ENCODE data around the gene UNC5B.

UNC5B gene

DNA sequence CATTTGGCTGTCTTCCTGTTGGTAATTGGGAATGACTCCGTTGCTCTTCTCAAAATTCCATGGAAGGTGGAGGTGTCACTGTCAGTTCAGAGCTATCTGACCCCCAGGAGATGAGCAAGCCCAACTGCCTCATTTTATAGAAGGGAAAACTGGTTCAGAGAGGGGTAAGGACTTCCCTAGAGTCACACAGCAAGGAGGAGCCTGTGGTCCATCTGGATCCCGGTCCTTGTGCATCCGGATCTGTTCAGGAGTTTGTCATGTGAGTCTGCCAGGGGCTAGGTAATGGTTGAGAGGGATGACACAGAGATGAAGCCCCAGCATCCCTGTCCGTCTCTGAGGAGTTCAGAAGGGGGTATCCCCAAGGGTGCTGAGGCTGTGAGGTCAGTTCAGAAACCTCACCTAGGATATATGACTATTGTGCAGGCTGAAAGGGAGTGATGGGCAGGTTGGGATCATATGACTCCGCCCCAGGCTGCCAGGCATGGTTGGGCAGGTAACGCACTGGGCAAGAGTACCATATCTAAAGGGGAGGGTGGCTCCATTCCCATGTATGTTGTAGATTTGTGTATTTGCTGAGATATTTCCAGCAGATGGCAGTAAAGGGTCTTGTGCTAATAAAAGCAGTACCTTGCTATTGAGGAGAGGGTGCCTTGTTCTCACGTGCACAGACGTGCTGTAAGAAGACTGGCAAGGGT is 90.7 kb downstream of the UNC5B start:
- no peak for DNase-seq

DNA sequence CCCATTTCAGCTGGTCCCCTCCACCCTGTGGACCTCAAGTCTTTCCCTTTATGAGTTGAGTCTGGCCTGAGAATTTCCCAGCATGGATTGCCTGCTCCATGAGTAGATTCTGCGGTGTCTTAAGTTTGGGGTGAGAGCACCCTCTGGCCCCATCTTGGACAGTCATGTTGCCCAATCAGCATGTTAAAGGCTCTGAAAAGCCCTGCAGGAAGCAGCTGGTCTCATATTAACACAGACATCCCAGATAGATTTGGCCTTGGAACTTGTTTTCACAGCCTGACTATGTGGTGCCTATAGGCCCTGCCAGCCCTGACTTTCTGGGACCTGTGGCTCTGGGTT is 91.2 kb downstream of the UNC5B start:
- DNase-seq, result no peak

DNA sequence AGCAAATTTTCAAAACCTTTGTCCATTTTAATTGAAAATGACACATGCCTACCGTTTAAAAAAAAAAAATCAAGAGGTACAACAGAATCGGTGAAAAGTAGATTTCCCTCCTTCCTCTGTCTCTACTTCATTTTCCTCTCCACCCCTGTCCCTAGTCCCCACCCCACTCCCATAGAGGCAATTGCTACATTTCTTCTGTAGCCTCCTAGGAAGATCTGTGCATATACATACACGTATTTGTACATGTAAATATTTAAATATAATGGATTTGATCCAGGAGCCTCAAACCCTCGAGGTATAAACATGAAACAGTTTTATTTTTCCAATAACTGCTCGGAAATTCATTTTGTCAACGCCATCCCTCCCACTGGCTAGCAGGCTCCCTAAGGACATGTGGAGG is 92.5 kb downstream of the UNC5B start:
- no peak for DNase-seq

DNA sequence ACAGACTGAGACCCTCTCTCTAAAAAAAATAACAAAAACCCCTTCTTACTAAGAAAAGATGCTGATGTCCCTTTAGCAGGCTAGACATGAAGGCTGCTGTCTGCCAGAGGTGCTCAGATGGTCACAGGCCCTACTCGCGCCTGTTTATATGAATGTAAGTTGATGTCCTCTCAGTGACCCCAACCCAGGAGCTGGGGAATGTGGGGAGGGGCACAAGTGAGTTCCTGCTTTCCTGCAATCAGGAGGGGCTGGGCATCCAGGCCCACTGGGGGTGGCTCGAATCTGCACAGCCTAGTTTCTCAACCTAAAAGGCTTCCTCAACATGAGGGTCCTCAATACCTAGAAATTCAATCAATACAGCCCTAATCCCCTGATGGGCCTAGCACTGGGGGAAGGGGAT is 94.6 kb downstream of the UNC5B start:
- DNase-seq, result no peak

DNA sequence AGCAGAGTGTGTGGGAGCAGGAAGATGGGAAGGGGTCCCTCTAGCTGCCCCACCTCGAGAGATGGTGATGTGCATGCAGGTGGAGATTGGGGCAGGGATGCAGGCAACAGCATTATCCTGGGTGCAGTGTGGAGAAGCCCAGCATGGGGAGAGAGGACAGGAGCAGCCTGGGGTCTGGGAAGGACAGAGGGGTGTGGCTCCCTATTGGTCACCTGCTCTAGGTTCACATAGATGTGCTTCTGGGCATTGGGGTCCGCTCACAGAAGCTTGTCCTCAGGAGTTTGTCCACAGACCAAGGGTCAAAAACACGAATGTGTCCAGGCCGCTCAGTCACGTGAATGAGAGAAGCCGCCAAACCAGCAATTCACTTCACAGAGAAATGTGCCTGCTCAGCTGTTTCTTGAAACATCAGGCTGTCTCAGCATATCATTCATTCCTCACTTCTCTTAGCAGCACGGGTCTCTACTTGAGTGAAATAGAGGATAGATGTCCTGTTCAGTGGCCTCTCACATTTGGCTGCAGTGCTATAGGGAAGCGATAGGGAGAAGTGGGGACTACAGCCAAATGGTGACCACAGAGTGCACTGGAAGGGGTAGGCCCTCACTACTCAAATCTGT is 95.2 kb downstream of the UNC5B start:
- no peak for DNase-seq

DNA sequence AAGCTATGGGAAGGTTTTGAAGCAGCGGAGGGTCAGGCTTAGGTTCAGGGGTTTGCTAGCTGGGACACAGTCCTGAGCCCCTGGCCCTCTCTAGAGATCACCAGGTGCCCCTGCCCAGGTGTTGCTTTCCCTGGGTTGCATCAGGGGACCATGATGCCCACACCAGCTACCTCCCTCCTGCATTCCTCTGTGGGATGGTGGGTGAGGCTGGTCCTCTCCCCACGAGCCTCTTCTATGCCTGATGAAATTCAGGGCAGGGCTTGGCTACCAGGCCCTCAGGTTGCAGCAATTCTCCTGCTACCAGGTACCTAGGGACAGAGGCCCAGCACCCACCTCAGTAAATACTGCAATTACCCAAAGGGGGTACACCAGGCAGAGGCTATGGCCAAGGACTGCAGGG is 95.9 kb downstream of the UNC5B start:
- DNase-seq, result no peak

DNA sequence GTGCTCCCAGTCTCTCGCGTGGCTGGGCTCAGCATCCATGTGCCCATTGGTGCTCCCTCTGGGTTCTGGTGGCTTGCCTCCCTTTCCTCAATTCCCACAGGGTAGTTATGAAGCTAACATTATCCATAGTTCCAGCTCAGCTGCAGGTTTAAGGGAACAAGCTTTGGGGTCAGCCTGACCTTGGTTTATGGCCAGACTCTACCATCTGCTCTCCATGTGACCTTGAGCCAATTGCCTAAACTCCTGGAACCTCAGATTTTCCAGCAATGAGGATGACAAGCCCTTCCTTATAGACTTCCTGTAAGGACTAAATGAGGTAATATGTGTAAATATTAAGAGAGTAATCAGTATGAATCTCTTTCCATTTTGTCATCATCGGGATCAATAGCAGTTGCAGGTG is 96.6 kb downstream of the UNC5B start:
- no peak for DNase-seq

DNA sequence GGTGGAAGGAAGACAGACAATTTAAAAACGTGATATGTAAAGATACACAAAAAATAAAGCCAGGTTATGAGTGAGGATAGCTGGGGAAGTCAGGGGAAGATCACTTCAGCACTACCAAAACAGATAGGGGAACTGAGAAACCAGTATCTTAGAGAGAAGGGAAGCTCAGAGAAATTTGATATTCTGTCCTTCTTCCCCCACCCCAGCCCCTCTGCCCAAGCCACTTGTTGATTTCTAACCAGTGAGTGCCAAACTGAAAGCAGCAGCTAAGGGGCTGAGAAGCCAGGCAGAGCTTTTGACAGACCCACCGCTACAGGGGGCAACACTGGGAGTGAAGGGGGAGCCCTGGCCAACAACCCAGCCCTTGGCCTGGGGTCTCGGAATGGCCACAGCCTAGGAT is 97.5 kb downstream of the UNC5B start:
- DNase-seq, result no peak

DNA sequence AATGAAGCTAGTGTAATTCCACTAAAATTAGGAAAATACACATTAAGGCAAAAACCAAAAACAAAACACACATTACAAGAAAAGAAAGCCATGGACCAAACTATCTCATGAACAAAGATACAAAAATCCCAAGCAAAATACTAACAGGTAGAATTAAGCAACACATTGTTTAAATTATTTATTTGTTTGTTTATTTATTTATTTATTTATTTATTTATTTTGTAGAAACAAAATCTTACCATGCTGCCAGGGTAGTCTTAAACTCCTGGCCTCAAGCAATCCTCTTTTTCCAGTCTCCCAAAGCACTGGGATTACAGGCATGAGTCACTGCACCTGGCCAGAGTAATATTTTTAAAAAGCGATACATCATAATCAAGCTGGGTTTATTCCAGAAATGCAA is 99.8 kb downstream of the UNC5B start:
- DNase-seq, result no peak

DNA sequence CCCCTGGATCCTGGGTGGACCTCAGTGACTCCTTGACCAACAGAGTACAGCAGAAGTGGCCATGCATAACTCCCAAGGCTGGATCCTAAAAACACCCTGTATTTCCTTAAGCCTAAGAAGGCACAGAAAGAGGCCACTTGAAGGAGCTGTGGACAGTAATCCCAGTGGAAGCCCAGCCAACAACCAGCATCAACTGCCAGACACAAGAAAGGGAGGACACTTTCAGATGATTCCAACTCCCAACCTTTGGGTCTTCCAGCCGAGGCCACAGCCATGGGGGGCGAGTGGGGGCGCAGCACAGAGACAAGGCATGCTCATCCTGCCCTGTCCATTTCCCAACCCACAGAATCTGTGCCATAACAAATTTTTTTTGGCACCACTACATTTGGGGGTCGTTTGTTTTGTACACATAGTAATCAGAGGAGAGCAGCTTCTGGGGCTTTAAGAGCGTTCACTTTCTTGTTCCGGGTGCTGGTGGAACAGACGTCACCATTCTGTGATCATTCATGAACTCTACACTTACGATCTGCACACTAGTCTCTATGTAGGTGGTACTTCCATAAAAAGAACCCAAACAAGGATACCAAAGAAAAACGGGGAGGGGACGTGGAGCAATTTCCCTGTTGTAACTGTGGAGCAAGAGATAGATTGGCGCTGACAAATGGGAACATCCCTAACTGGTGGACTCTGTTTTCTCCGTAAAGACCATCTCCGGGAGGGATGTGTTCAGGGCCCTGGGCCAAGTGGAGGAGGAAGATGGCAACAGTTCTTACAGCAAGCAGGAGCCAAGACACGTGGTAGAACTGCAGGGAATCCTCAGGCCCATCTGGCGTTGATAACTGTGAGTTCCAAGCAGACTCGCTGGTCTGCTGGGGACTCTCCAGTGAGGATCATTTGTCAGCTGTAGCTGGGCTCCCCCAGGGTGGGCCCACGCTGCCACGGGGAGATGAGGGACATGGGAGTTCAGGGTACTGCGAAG is 100.7 kb downstream of the UNC5B start:
- DNase-seq, result no peak

DNA sequence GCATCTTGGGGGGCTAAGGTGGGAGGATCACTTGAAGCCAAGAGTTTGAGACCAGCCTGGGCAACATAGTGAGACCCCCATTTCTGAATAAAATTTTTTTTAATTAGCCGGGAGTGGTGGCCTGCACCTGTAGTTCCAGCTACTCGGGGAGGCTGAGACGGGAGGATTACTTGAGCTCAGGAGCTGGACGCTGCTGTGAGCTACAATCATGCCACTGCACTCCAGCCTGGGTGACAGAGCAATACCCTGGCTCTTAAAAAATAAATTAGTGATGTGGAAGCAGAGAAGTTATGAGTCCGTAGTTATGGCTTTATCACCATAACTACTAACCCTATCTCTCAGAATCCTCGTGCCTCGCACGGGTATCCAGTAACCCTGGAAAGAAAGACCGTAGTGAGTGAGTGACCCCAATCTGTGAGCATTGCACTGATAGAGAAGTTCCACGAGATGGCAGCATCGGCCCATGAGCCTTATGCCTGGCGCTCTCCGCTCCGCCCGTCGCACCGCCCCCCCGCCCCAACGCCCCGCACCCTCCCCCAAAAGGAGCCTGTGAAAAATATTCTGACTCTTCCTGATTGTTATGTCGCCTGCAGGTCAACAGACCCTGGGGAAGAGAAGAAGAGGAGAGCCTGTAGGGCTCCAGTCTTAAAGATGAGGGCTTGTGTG is 101.8 kb downstream of the UNC5B start:
- DNase-seq, result peak; percentile 49

DNA sequence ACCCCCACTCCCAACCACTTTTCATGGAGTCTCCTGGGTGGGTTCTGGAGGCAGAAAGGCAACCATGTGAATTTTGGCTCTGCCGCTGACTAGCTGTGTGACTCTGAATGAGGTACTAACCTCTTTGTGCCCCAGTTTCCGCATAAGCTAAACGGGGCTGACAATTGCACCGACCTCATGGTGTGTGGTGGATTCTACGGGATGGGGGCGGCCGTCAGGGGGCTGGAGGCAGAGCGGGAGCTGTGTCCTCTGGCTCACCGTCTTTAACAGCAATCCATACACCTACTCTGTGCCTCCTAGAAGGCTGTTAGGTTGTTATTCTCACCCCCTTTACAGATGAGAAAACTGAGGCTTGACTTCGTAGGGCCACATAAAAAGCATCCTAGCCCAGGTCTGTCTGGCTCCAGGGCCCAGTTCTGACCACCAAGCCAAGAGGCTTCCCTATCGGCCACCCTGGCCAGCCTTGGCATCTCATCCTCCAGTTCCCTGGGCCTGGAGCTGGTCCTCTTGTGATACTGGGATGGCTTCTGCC is 102.4 kb downstream of the UNC5B start:
- DNase-seq, result no peak

DNA sequence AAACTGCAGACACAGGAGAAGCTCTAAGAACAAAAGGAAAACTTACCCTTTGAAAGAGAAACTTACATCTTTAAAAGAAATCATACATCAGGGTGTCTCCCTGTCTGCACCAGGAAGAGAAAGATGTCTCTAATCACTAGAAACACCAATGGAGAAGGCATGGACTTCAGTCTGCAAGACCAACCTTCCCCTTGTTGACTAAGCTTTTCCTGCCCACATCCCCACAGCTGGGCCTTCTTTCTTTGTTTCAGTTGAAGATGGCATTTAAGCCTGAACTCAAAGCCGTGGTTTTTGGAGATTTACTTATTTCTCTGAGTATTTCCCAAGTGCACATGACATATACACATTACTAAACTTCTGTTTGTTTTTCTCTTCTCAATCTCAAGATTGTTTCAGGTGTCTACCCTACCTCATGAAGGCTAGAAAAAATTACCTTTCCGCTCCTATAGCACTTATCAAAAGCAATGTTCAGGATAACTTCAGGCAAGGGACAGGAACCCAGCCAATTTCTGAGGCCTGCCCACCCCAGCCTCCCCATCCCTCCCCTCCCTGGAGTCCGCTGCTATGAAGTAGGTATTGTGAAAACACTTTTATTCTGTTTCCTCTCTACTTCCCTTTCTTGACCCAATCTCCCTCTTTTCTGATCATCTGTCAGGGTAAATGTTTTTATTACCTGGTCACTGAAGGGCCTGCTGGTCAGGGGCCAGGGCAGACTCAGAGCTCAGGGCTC is 103.9 kb downstream of the UNC5B start:
- DNase-seq, result no peak

DNA sequence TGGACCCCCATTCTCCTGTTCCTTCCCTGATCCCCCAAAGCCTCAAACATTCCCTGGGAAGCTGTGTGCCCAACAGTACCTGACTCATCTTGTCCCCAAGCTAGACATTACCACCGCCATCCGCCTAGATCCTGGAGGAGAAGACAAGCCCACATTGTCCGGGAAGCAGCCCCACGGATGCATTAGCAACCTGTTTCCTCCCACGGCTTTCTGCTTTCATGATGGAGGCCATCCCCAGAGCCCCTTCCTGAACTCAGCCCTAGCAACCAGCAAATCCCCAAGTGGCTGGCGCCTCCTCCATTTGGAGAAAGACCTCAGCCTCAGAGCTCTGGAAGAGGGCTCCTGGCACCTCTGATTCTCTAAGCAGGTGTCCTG is 104.4 kb downstream of the UNC5B start:
- no peak for DNase-seq

DNA sequence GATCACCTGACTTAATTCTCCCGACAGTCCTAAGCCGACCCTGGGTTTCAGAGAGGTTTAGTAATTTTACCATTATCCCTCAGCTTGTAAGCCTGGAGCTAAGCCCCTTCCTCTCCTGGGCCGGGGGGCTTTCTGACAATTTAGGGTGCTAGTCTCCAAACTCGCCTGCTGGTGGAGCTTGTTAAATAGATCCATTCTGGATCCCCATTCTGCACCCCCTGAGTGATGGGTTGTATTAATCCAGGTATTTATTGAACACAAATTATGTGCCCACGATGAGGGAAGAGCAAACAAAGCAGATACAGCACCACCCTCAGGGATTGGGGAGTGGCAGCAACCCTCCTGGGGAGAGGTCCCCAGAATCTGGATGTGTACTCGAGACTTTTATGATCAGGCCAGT is 105.4 kb downstream of the UNC5B start:
- DNase-seq, result no peak

DNA sequence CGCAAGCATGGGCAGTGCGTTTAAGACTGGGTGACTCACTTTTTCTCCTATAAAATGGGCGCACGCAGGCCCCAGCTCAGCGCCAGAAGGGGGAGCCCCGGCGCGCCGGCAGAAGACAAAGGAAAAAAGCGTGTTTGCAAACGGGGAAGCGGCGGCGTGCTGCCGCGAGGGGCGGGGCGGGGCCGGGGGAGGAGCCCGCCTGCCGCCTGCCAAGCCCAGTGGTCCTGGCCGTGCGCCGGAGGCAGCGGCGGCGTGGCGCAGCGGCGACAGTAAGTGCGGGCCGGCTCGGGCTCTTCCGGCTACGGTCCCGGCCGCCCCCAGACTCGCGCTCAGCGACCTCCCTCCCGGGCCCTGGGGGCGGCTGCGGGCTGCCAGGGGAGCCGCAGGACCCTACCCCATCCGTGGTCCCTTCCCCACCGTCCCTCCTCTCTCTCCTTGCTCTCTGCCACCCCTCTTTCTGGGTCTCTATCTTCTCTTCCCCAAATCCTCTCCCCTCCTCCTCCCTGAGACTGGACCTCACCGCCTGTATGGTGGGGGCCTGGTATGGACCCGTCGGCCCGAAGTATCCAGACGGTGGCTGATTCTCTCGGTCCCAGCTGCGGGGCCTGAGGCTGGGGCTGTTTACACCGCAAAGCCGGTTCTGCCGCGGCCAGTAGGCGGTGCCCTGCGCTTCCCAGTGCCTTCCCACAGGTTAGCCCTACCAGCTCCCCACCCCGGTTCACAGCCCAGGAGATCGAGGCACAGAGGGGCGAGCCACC is 106.9 kb downstream of the UNC5B start, which contains the start of gene SLC29A3:
Gene SLC29A3 (plus strand): TSS at position 218 of the 758 bp plus-strand sequence. CDS start 51 bp downstream, at position 269.
- peak; percentile 76 for DNase-seq

DNA sequence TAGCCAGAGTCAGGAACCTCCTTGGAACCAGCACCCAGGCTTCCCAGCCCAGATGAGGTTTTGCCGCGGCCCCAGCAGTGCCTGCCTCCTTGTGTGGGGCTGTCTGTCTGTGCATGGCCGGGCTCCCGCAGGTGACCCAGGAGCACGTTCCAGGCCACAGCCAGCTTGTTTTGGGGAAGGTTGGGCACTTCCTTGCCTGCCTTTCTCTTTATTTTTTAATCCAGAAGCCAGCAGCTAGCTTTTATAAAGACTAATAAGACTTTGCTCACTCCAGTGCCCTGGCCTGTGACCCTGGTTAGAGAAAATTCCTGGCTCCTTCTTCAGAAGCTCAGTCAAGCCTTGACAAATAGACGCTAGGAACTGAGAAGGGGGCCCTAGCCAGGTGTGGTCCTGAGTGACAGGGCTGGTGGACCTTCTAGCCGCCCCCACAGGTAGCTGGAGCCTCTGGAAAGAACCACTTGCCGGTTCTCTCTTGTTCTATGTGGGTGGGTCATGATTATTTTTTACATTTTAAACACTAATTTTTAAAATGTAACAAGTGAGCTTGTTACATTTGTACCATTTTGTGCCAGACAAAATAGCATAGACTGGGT is 107.5 kb downstream of the UNC5B start:
- no peak for DNase-seq

DNA sequence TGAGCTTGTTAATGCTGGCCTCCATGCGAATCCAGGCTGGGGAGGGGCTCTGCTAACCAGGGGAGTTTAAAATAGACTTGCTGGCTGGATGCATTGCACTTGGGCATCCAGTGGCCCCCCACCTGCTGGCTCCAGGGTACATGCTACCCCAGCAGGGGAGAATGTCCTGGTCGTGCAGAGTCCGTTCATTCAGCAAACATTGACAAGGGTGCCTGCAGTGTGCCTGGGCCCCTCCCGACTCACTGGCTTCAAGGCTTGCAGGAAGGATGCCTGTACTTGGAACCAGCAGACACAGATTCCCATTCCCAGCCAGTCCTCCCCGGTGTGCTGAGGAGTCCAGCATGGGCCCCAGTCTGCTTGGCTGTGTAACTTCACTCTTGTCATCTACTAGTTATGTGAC is 108.2 kb downstream of the UNC5B start:
- no peak for DNase-seq

DNA sequence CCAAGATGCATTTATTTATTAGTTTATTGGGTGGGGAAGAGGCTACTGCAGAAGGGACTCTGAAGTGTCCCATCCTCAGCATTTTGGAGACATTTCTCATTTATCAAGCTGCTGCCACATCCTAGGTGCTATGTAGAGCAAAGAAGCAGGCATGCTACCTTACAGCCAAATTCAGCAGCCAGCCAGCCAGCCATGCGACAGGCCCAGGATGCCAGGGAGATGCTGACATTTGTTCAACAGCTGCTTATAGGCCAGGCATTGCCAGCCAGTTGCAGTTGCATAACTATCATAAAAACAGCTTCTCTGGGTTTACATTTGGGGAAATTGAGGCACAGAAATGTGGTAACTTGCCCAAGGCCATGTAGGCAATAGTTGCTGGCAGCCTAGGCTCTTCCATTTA is 109.0 kb downstream of the UNC5B start:
- no peak for DNase-seq

DNA sequence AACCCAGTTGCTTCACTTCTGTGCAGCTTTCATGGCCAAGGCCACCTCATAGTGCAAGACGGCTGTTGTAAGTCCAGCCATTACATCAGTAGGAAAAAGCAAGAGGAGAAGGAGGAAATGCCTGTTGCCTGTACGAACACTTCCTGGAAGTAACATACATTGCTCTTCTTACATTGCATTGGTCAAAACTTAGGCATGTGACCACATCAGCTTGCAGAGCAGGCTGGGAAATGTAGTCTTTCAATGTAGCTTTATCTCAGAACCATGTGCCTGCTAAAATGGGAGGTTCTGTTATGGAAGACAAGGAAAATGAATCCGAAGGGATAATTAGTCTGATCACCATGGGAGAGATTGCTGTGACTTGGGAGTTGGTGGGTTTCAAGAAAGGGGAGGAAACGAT is 111.0 kb downstream of the UNC5B start:
- DNase-seq, result no peak

DNA sequence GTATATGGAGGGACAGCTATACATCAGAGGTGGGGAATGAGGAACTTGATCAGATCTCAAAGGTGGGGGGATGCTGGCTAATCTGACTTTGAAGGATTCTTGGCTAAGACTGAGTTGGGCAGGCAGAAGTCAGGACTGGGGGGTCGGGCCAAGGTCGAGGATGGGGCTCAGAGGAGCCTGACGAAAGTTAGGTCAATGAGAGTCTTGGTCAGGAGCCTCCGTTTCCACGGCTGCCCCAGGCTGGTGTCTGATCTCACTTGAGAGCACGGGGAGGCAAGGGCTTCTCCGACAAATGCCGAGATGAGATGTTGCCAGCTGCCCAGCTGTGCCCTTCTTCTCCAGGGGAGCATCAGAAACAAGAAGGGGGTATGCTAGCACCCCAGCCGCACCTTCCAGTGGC is 112.4 kb downstream of the UNC5B start:
- no peak for DNase-seq
